SK-N-SH (cell line): ENCODE measurements around the gene CDC14B. TPM values are rescaled to one million over a fixed set of nuclear protein-coding genes. Genes with fewer than 3 reads are reported as not detected.

Source experiments
- CTCF ChIA-PET: fragments of 300-600, 350-600 bp; formaldehyde crosslinking; extraction: SDS; loops from one replicate; lab custom pipeline; 2021; lab: Yijun Ruan, JAX
- POLR2A ChIA-PET: fragments of 350-600 bp; sonication (Branson Sonifier 250); formaldehyde crosslinking; extraction: SDS; loops from one replicate; lab custom pipeline; 2020; ENCODE audit warnings: antibody characterized with exemption, inconsistent platforms; lab: Yijun Ruan, JAX
- DNase-seq: peaks from one replicate; pipeline ENCODE4 v3.0.0; 2012
- H2AFZ ChIP-seq: fragments of 200-600 bp; sonication (generic); 2 replicates; pipeline ENCODE4 v1.8.1; 2016; ENCODE audit warnings: antibody characterized with exemption, mild to moderate bottlenecking, low read depth
- H3F3A ChIP-seq: fragments of 200-600 bp; sonication (generic); replicated peaks from 2 replicates; pipeline ENCODE3; 2016; ENCODE audit warnings: antibody characterized with exemption, mild to moderate bottlenecking; ENCODE audit not compliant: insufficient read depth
- H3K27ac ChIP-seq, 2 experiments: fragments of 200-500 bp in 1 of 2; fragments of 200-600 bp in 1 of 2; sonication (Bioruptor generic) in 1 of 2; sonication (generic), shearing (Covaris generic) in 1 of 2; 2 replicates each; pipeline versions ENCODE4 v1.5.1 to v1.6.1; 2014 to 2016; ENCODE audit warnings: low read depth in 2 of 2, inconsistent platforms in 1 of 2, low read length in 1 of 2, mild to moderate bottlenecking in 1 of 2, mixed read lengths in 1 of 2
- H3K27me3 ChIP-seq: fragments of 200-600 bp; sonication (generic), shearing (Covaris generic); 2 replicates; pipeline ENCODE4 v1.6.1; 2016; ENCODE audit warnings: mixed run types; ENCODE audit not compliant: insufficient read depth
- H3K36me3 ChIP-seq, 2 experiments: fragments of 200-500 bp in 1 of 2; fragments of 200-600 bp in 1 of 2; sonication (Bioruptor generic) in 1 of 2; sonication (generic) in 1 of 2; replicated peaks in 1 of 2; 2 replicates each; pipeline versions ENCODE3 to v1.5.1; 2014 to 2016; ENCODE audit warnings: low read length in 1 of 2, mild to moderate bottlenecking in 1 of 2; ENCODE audit not compliant: insufficient read depth in 2 of 2, control insufficient read depth in 1 of 2
- H3K4me1 ChIP-seq, 2 experiments: fragments of 200-500 bp in 1 of 2; fragments of 200-600 bp in 1 of 2; sonication (Bioruptor generic) in 1 of 2; sonication (generic), shearing (Covaris generic) in 1 of 2; 2 replicates each; pipeline versions ENCODE4 v1.5.1 to v1.6.1; 2014 to 2016; ENCODE audit warnings: low read depth in 1 of 2, low read length in 1 of 2, mixed run types in 1 of 2; ENCODE audit not compliant: insufficient read depth in 2 of 2, control insufficient read depth in 1 of 2
- H3K4me2 ChIP-seq: fragments of 200-600 bp; sonication (generic), shearing (Covaris generic); 2 replicates; pipeline ENCODE4 v1.6.1; 2017; ENCODE audit warnings: mixed run types
- H3K4me3 ChIP-seq, 2 experiments: fragments of 200-500 bp in 1 of 2; fragments of 200-600 bp in 1 of 2; sonication (Bioruptor generic) in 1 of 2; sonication (generic), shearing (Covaris generic) in 1 of 2; 2 replicates each; pipeline versions ENCODE4 v1.5.1 to v1.8.1; 2014 to 2016; ENCODE audit warnings: low read depth in 2 of 2, inconsistent platforms in 1 of 2, low read length in 1 of 2, mild to moderate bottlenecking in 1 of 2, mixed read lengths in 1 of 2, moderate library complexity in 1 of 2
- H3K79me2 ChIP-seq: fragments of 200-600 bp; sonication (generic); 2 replicates; pipeline ENCODE4 v1.8.1; 2017; ENCODE audit warnings: mild to moderate bottlenecking; ENCODE audit not compliant: insufficient read depth
- H3K9ac ChIP-seq: fragments of 200-600 bp; sonication (generic); 2 replicates; pipeline ENCODE4 v1.6.1; 2017; ENCODE audit warnings: mixed run types
- H3K9me2 ChIP-seq: fragments of 200-600 bp; sonication (generic); 2 replicates; pipeline ENCODE4 v1.6.1; 2017; ENCODE audit warnings: mixed run types
- H3K9me3 ChIP-seq: fragments of 200-600 bp; sonication (generic); 2 replicates; pipeline ENCODE4 v1.6.1; 2017; ENCODE audit warnings: mixed run types, mild to moderate bottlenecking, moderate library complexity
- H4K20me1 ChIP-seq: fragments of 200-600 bp; sonication (generic); 2 replicates; pipeline ENCODE4 v1.6.1; 2017; ENCODE audit warnings: mild to moderate bottlenecking, mixed run types; ENCODE audit not compliant: insufficient read depth
- EP300 ChIP-seq, 2 experiments: IDR thresholded peaks; 2 replicates each; pipeline versions ENCODE4 v1.4.0 to v1.6.1; 2012; ENCODE audit warnings: borderline replicate concordance in 1 of 2, low read depth in 1 of 2, low read length in 1 of 2
- EZH2phosphoT487 ChIP-seq: fragments of 200-600 bp; sonication (generic); IDR thresholded peaks from 2 replicates; pipeline ENCODE4 v1.6.1; 2017; ENCODE audit warnings: low read depth, mixed run types, mild to moderate bottlenecking, antibody characterized with exemption, moderate library complexity, borderline replicate concordance
- FOXM1 ChIP-seq: IDR thresholded peaks from 2 replicates; pipeline ENCODE4 v1.4.0; 2012; ENCODE audit warnings: low read depth, mild to moderate bottlenecking
- JUND ChIP-seq: IDR thresholded peaks from 2 replicates; pipeline ENCODE4 v1.4.0; 2012
- MXI1 ChIP-seq: IDR thresholded peaks from 2 replicates; pipeline ENCODE4 v1.6.1; 2012; ENCODE audit warnings: mild to moderate bottlenecking, low read depth, low read length, improper control_type of control experiment
- NRF1 ChIP-seq: IDR thresholded peaks from 2 replicates; pipeline ENCODE4 v1.6.1; 2012; ENCODE audit warnings: low read depth, mild to moderate bottlenecking, low read length
- RFX5 ChIP-seq: IDR thresholded peaks from 2 replicates; pipeline ENCODE4 v1.6.1; 2012; ENCODE audit warnings: mild to moderate bottlenecking, improper control_type of control experiment, low read length
- RXRA ChIP-seq: IDR thresholded peaks from 2 replicates; pipeline ENCODE4 v1.4.0; 2012; ENCODE audit warnings: low read depth, mild to moderate bottlenecking, borderline replicate concordance
- SMC3 ChIP-seq: IDR thresholded peaks from 2 replicates; pipeline ENCODE4 v1.6.1; 2012; ENCODE audit warnings: low read depth, low read length, improper control_type of control experiment
- TCF12 ChIP-seq: IDR thresholded peaks from 2 replicates; pipeline ENCODE4 v1.4.0; 2012
- TEAD4 ChIP-seq: IDR thresholded peaks from 2 replicates; pipeline ENCODE4 v1.4.0; 2012; ENCODE audit warnings: mild to moderate bottlenecking, borderline replicate concordance; ENCODE audit not compliant: insufficient read depth
- WGBS: methylation state at CpG from one replicate; pipeline ENCODE4 v1.1.6; 2017; ENCODE audit warnings: low lambda C conversion rate; 5-methylcytosine and 5-hydroxymethylcytosine counted together
- polyA plus RNA-seq, 3 experiments: library from polyadenylated mRNA; depleted of rRNA; stranded (reverse); fragments of >200 nt; gene quantifications; 2 replicates each; pipeline ENCODE4 v1.2.3, GENCODE V29; 2012
- TF ChIP-seq, protein P1 (sequence below): IDR thresholded peaks from 2 replicates; pipeline ENCODE4 v1.4.0; 2012; ENCODE audit warnings: low read depth, borderline replicate concordance
- TF ChIP-seq, protein P2 (sequence below): IDR thresholded peaks from 2 replicates; pipeline ENCODE4 v1.4.0; 2012; ENCODE audit warnings: low read depth
- TF ChIP-seq, protein P3 (sequence below): IDR thresholded peaks from 2 replicates; pipeline ENCODE4 v1.4.0; 2012; ENCODE audit warnings: low read depth, borderline replicate concordance

Gene CDC14B
- polyA plus RNA-seq, 1 of the 3 experiments (the other 2 are of a cell fraction): 10.1 TPM

DNA sequence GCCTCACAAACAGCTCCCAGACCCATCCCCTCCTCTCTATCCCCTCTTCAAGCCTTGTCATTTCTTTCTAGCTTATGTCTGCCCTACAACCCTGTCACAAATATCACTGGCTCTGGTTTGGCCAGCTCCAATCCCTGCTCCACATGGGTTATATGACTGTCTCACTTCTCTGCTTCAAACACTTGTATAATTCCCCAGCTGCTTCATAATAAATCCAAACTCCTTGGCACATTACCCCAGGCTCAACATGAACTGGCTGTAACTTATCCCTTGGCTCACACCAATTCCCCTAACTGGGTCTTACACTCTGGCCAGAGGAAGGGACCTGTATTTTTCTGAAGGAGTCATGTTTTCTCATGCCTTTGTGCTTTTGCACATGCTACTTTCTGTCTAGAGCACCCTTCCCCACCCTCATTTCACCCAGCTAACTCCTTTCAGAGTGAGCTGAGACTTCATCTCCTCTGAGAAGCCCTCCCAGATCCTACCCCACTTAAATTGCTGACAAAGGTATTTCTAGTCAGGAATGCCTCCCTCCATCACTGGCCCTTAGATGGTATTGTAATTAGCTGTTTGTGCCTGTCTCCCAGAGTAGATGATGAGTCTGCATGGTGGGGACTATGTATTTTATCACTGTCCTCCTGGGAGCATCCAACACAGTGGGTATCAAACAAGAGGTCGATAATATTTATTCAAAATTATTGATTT, 30.1 kb upstream of the CDC14B start:
- H3K4me3 ChIP-seq: no peak overlapping the region
- no peak overlapping the region for H3K27ac ChIP-seq
- no peaks in the 10 kb centered on the region for H3K9me3 ChIP-seq
- no peak overlapping the region for H3K4me2 ChIP-seq
- no peaks in the 10 kb centered on the region for H3K4me1 ChIP-seq
- H3F3A ChIP-seq: peaks cover 30% of the 10 kb centered on the region
- no peak overlapping the region for H2AFZ ChIP-seq
- DNase-seq: no peak
- H4K20me1 ChIP-seq: no peaks in the 10 kb centered on the region
- no peaks in the 10 kb centered on the region for H3K27me3 ChIP-seq
- POLR2A ChIA-PET: interaction anchor here (0.5 kb wide), 1 partner anchor 36 kb away, joined by 3 read pairs; no protein-coding TSS in a partner anchor
- peaks cover 22 to 46% of the 10 kb centered on the region in 2 experiments for H3K36me3 ChIP-seq
- peaks cover 14% of the 10 kb centered on the region for H3K79me2 ChIP-seq
- CTCF ChIA-PET: interaction anchor here (0.9 to 3.5 kb wide), 3 partner anchors 17 to 322 kb away, joined by 3 to 18 read pairs (median 7); no protein-coding TSS in a partner anchor
- 88% methylated on average over 1 of the region's 1 CpG for WGBS
- no peaks in the 10 kb centered on the region for H3K9me2 ChIP-seq
- H3K9ac ChIP-seq: no peak overlapping the region
- TF ChIP-seq EP300 (IDR thresholded peaks at IDR 0.05; ENCODE audit: borderline replicate concordance in 1 of 2, low read depth in 1 of 2, low read length in 1 of 2): no peak
- TF ChIP-seq SMC3: no peak
- no peak for TF ChIP-seq FOXM1
- no peak for TF ChIP-seq EZH2phosphoT487
- no peak for TF ChIP-seq TCF12
- TF ChIP-seq TEAD4: no peak
- TF ChIP-seq RXRA: no peak
- TF ChIP-seq MXI1: no peak
- TF ChIP-seq, protein P1, sequence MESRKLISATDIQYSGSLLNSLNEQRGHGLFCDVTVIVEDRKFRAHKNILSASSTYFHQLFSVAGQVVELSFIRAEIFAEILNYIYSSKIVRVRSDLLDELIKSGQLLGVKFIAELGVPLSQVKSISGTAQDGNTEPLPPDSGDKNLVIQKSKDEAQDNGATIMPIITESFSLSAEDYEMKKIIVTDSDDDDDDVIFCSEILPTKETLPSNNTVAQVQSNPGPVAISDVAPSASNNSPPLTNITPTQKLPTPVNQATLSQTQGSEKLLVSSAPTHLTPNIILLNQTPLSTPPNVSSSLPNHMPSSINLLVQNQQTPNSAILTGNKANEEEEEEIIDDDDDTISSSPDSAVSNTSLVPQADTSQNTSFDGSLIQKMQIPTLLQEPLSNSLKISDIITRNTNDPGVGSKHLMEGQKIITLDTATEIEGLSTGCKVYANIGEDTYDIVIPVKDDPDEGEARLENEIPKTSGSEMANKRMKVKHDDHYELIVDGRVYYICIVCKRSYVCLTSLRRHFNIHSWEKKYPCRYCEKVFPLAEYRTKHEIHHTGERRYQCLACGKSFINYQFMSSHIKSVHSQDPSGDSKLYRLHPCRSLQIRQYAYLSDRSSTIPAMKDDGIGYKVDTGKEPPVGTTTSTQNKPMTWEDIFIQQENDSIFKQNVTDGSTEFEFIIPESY: no peak
- no peak for TF ChIP-seq JUND
- TF ChIP-seq, all 33 proteins: peak for 0

DNA sequence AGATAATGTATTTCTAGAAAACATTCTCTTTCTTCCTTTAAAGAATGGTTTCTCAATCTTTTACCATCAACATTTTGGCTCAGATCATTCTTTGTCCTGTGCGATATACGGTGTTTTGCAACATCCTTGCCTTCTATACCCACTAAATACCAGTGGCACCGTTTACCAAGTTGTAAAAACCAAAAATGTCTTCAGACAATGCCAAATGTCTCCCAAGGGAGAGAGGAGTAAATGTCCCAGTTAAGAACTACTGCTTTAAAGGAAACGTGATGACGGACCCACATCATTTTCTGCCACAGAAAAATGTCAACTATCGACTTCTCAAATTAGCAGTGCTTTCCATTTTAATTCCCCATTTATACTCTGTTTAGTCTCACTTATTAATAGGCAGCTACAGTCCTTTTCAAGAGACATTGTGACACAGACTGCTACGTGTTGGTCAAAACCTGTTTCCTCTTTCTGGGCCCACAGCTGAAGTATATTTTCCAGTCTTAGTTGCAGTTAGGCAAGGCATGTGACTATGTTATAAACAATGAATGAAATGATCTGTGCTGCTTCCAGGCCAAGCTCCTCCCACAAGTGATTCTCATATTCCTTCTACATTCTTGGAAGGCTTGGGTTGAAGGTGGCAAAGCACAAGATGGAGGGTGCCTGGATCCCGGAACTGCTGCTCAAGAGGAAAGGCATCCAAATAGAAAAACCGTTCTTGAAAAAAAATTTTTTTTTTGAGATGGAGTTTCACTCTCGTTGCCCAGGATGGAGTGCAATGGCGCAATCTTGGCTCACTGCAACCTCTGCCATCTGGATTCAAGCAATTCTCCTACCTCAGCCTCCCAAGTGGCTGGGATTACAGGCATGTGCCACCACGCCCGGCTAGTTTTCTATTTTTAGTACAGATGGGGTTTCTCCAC, 26.7 kb upstream of the CDC14B start:
- ChIA-PET POLR2A (no interaction called here), CTCF (interaction anchor here (0.8 kb wide), 1 partner anchor 818 kb away, joined by 3 read pairs; no protein-coding TSS in a partner anchor)
- Histone ChIP-seq H3F3A (peaks cover 7% of the 10 kb centered on the region), H3K9me3 (no peaks in the 10 kb centered on the region), H3K27me3 (no peaks in the 10 kb centered on the region), H3K4me1 (peaks cover 0 to 2% of the 10 kb centered on the region in 2 experiments; a peak in 1 of 4 replicates), H2AFZ (no peak overlapping the region), H3K79me2 (peaks cover 6% of the 10 kb centered on the region), H3K36me3 (peaks cover 26 to 56% of the 10 kb centered on the region in 2 experiments), H3K9ac (no peak overlapping the region), H4K20me1 (no peaks in the 10 kb centered on the region), H3K4me2 (no peak overlapping the region), H3K4me3 (no peak overlapping the region), H3K9me2 (no peaks in the 10 kb centered on the region)
- DNase-seq: no peak
- WGBS: 88% methylated on average over 13 of the region's 13 CpGs
- TF ChIP-seq NRF1 (no peak), RFX5 (no peak)
- TF ChIP-seq, protein P2, sequence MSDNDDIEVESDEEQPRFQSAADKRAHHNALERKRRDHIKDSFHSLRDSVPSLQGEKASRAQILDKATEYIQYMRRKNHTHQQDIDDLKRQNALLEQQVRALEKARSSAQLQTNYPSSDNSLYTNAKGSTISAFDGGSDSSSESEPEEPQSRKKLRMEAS: 0 out of 2 replicates have a peak, but pooled peaks have one; percentile 22
- TF ChIP-seq, protein P3, sequence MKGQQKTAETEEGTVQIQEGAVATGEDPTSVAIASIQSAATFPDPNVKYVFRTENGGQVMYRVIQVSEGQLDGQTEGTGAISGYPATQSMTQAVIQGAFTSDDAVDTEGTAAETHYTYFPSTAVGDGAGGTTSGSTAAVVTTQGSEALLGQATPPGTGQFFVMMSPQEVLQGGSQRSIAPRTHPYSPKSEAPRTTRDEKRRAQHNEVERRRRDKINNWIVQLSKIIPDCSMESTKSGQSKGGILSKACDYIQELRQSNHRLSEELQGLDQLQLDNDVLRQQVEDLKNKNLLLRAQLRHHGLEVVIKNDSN: peak; percentile 15; the same call in 1 of the 2 replicates
- TF ChIP-seq, all 33 proteins: peak for 2
- no peak overlapping the region for H3K27ac ChIP-seq
